ENCODE data around the gene ARFRP1.

Gene ARFRP1

DNA sequence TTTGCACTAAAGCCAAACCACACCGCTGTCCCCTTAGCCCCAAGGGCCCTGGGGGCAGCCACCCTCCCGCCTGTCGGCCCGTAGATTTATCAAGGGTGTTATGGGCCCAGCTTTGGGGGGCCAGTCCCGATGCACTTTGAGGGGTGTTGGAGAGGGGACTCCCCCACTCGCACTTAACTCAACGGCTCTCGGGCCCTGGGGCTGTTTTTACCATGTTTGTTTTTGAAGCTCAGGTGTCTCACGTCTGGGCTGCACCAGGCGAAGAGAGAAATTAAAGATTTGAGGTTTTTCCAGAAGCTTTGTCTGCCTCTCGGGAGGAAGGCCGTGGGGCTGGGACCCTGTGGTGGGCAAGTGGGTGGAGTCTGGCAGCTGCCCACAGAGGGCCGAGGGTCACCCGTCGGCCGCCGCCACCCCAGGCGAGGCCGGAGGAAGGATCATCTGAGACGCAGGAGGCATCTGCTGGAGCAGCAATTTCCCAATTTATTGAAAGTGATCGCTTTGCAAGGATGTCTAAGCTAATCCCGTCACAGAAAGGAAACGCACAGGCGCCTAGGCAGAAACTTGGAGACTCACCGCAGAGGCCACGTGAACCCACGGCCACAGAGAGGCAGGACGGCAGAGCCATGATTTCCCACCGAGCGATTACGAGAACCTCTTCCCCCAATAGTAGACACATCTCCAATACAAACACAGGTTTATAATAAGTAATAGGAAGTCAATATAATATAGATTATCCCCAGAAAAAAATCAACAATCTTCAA is 35.6 kb upstream of the ARFRP1 start:
- no peak for DNase-seq (ENCODE audit: low spot score)
- no peak for FAIRE-seq

DNA sequence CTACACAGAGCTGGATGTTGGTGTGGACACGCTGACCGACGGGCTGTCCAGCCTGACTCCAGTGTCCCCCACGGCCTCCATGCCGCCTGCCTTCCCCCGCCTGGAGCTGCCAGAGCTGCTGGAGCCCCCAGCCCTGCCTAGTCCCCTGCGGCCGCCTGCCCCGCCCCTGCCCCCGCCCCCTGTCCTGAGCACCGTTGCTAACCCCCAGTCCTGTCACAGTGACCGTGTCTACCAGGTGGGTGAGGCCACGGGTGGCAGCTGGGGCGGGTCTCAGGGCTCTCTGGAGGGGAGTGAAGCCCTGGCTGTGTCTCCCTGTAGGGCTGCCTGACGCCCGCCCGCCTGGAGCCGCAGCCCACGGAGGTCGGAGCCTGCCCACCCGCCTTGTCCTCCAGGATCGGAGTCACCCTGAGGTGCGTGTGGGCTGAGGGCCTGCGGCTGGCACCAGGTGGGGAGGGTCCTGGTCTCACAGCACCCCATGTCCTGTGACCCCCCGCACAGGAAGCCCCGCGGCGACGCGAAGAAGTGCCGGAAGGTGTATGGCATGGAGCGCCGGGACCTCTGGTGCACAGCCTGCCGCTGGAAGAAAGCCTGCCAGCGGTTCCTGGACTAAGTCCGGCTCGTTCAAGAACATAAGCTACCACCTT is 34.7 kb upstream of the ARFRP1 start:
- DNase-seq (ENCODE audit: low spot score) (no peak), FAIRE-seq (no peak)

- no peak for FAIRE-seq
- no peak for DNase-seq (ENCODE audit: low spot score)
Observed at GRCh38 chr20:63741676-63742380, 34.1 kb upstream of the ARFRP1 start.

DNA sequence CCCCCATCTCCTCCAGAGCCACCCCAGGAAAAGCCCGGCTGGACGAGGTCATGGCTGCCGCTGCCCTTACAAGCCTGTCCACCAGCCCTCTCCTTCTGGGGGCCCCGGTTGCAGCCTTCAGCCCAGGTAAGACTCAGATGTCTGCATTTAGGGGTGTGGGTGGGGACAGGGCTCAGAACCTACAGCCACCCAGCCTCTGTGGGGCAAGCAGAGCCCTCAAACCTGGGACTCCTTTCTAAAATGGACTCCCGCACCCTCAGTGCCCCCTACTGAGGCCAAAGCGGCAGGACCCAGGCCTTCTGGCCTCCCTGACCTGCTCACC is 33.5 kb upstream of the ARFRP1 start:
- DNase-seq (ENCODE audit: low spot score) (no peak), FAIRE-seq (no peak)

GRCh38 chr20:63740627-63741353 is 33.0 kb upstream of the ARFRP1 start:
- DNase-seq (ENCODE audit: low spot score) (peak; percentile 89), FAIRE-seq (no peak)

DNA sequence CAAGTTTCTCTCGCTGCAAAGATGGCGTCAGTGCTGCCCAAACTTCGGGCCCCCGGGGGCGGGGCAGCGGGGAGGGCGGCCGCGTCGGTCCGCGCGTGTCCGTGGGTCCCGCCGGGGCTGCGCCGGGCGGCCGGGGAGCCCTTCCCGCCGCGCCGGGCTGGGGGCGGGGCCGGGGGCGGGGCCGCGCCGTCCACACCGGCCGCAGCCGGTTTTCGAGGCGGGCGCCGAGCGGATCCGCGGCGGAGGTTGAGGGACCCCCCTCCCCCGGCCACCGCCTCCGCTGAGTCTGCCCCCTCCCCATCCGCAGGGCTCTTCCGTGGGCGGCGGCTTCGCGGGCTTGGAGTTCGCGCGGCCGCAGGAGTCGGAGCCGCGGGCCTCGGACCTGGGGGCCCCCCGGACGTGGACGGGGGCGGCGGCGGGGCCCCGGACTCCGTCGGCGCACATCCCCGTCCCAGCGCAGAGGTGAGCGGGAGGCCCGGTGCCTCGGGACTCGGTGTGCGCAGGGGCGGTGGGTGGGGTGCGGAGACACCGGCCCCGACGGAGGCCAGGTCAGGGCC is 32.4 kb upstream of the ARFRP1 start:
- DNase-seq (ENCODE audit: low spot score) (peak; percentile 74), FAIRE-seq (no peak)

GRCh38 chr20:63739130-63740069 is 31.6 kb upstream of the ARFRP1 start, which contains the start of gene SLC2A4RG:
Gene SLC2A4RG, plus strand, starts transcription at chr20:63739776. Its CDS starts 137 bp downstream, at chr20:63739913.
- DNase-seq (ENCODE audit: low spot score) = peak; percentile 98
- no peak for FAIRE-seq

DNA sequence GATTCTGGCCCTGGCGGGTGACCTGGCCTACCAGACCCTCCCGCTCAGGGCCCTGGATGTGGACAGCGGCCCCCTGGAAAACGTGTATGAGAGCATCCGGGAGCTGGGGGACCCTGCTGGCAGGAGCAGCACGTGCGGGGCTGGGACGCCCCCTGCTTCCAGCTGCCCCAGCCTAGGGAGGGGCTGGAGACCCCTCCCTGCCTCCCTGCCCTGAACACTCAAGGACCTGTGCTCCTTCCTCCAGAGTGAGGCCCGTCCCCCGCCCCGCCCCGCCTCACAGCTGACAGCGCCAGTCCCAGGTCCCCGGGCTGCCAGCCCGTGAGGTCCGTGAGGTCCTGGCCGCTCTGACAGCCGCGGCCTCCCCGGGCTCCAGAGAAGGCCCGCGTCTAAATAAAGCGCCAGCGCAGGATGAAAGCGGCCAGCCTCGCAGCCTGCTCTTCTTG is 30.9 kb upstream of the ARFRP1 start:
- FAIRE-seq = no peak
- DNase-seq (ENCODE audit: low spot score) = no peak

DNA sequence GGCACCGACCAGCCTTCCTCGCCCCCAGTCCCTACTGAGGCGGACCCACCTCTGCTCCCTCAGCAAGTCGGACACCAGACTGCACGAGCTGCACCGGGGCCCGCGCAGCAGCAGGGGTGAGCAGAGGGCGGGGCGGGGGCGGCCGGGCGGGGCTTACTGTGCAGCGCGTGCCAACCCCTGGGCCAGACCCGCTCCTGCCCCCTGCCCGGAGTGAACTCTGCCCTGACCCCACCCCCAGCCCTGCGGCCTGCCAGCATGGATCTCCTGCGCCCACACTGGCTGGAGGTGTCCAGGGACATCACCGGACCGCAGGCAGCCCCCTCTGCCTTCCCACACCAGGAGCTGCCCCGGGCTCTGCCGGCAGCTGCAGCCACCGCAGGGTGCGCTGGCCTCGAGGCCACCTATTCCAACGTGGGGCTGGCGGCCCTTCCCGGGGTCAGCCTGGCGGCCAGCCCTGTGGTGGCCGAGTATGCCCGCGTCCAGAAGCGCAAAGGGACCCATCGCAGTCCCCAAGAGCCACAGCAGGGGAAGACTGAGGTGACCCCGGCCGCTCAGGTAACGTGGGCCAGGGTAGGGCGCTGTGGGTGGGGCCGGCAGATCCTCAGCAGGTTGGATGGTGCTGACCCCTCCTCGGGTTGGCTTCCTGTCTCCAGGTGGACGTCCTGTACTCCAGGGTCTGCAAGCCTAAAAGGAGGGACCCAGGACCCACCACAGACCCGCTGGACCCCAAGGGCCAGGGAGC is 30.3 kb upstream of the ARFRP1 start:
- FAIRE-seq = no peak
- no peak for DNase-seq (ENCODE audit: low spot score)

DNA sequence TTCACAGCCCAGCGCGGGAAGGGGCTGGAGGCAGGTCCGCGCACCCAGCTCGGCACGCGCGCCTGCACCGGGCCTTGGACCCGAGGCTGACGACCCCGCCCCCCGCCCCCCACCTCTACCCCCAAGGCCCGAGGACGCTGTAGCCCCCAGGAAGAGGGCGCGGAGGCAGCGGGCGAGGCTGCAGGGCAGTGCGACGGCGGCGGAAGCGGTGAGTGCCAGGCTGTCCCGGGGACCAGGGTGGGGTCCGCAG is 29.8 kb upstream of the ARFRP1 start:
- DNase-seq (ENCODE audit: low spot score) (no peak), FAIRE-seq (no peak)

DNA sequence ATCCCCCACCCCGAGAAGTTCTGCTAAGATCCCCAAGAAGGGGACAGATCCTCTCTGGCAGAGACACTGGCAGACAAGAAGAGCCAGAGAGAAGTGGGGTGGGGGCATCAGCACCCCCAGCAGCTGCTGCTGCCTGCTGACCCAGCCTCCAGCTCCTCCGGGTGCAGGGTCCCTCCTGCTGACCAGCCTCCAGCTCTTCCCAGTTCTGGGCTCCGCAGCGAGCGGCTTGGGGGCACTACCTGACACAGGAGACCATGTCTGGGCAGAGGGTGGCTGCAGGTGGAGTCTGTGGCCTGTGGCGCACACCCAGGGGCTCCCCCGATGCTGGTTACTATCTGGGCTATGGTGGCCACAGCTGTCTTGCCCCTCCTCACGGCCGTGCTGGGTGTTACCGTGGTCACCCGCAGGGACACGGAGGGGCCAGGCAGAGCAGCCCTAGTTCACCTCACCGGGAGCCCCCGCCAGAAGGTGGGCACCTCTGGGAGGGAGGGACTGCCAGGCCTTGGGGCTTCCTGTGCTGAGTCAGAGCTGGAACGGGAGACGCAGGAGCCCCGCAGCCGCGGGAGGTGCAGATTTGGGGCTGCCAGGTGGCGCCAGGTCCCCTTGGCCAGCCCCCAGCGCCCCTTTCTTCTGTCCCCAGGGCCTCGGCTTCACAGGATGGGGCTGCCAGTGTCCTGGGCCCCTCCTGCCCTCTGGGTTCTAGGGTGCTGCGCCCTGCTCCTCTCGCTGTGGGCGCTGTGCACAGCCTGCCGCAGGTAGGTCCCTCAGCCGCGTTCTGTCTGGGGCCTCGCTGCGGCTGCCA is 29.3 kb upstream of the ARFRP1 start:
- FAIRE-seq (no peak), DNase-seq (ENCODE audit: low spot score) (no peak)

DNA sequence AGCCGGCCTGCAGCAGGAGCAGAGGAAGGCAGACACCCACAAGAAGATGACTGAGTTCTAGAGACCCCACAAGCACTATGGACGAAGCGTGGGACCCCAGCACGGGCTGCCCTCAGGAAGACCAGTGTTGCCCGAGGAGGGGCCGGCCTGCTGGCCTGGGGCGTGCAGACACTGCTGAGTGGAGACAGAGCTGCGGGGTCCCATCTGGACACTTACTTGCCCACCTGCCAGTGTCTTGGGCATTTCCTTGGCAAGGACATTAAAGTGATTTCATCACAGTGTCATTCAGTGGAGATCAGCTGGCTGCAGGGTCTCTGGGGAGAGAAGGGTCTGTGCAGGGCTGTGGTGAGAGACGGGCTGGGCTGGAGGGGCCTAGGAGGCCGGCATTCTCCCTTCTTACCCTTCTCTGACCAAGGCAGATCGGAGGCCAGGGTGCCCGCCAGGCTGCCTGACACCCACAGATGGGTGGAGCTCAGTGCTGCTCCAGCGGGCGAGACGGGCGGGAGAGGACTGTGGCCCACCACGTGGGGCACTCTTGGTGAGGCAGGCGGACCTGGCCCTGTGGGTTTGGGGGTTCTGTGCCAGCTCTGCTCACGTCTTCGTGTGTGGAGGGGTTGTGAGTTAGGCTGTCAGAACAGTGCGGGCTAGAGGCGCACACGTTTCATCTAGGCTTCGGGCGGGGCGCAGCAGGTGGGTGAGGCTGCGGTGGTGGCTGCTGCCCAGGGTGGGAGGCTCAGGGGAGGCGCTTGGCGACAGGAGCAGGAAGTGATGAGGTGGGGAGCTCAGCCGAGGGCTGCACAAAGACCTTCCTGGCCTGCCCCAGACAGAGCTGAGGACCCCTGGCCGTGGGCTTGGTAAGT is 28.3 kb upstream of the ARFRP1 start, which contains the start of gene LIME1:
Gene LIME1 (plus strand): TSS at position 806 of the 860 bp plus-strand sequence. CDS start 886 bp downstream, outside the sequence.
- no peak for DNase-seq (ENCODE audit: low spot score)
- no peak for FAIRE-seq

GRCh38 chr20:63734946-63735858 is 27.4 kb upstream of the ARFRP1 start:
- no peak for DNase-seq (ENCODE audit: low spot score)
- FAIRE-seq = no peak

DNA sequence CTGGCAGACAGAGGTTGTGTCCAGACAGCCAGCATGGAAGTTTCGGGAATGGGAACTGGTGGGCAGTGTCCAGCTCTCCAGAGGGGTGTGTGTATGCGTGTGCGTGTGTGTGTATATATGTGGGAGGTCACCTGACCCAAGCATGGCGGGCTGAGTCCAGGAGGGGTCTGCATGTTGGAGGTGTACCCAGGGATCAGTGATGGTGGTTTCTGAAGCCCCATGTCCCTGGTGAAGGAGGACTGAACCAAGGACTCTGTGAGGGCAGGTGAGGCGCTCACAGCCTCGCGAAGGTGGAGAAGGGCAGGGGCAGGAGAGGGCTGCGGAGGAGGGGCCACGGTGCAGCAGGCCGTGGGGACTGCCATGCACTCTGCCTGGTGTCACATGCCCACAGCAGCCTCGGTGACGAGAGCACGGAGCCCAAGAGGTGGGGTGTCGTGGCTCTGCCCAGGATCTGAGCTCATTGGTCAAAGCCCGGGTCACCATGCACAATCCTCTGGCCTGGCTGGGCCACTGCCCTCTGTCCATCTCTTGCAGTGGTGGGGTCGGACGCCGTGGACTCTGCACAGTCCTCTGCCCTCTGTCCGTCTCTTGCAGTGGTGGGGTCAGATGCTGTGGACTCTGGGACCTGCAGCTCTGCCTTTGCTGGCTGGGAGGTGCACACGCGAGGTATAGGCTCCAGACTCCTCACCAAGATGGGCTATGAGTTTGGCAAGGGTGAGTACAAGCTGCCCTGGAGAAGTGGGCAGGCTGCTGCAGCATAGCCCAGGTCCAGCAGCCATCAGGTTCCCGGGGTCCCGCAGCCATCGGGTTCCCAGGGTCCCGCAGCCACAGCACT is 26.6 kb upstream of the ARFRP1 start:
- FAIRE-seq (no peak), DNase-seq (ENCODE audit: low spot score) (no peak)

GRCh38 chr20:63733579-63734081 is 25.9 kb upstream of the ARFRP1 start:
- DNase-seq (ENCODE audit: low spot score) (no peak), FAIRE-seq (no peak)

GRCh38 chr20:63733117-63733516 is 25.3 kb upstream of the ARFRP1 start:
- no peak for DNase-seq (ENCODE audit: low spot score)
- no peak for FAIRE-seq
